ENCODE results near the gene EIF3I.

DNA sequence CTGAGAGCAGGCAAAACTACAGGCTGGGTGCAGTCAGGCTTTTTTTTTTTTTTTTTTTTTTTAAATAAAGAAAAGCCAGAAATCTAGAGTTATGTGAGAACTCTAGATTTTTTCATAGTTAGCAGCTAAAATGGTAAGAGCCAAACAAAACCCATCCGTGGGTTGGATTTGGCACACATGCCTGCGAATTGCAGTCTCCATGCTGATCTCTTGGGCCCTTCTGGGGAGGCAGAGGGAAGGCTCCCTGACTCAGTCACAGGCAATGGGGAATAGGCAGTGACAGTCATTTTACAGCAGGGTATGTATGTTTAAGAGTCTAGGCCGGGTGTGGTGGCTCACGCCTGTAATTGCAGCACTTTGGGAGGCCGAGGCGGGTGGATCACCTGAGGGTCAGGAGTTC lies 40.1 kb upstream of the EIF3I start:
- TF ChIP-seq, protein P1, sequence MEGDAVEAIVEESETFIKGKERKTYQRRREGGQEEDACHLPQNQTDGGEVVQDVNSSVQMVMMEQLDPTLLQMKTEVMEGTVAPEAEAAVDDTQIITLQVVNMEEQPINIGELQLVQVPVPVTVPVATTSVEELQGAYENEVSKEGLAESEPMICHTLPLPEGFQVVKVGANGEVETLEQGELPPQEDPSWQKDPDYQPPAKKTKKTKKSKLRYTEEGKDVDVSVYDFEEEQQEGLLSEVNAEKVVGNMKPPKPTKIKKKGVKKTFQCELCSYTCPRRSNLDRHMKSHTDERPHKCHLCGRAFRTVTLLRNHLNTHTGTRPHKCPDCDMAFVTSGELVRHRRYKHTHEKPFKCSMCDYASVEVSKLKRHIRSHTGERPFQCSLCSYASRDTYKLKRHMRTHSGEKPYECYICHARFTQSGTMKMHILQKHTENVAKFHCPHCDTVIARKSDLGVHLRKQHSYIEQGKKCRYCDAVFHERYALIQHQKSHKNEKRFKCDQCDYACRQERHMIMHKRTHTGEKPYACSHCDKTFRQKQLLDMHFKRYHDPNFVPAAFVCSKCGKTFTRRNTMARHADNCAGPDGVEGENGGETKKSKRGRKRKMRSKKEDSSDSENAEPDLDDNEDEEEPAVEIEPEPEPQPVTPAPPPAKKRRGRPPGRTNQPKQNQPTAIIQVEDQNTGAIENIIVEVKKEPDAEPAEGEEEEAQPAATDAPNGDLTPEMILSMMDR (IDR thresholded peaks at IDR 0.05): no peak
- no peak for TF ChIP-seq POLR2A (IDR thresholded peaks at IDR 0.05)

Data from lower leg skin (tissue), 3 donors.